ENCODE results near the gene TNS4.

TNS4 gene

DNA sequence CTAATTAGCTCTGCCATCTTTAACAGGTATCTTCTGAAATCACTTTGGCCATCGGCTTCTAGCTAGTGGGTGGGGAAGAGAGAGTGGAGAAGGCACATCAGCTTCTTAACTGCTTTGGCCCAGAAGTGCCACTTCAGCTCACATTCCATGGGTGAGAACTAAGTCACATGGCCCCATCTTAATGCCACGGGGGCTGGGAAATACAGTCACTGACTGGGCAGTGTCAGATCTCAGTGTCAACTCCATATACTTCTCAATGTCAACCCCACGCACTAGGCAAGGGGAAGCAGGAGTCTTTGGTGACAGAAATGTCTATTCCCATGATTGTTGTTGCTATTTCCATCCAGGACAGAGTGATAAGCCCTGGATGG lies 34.5 kb upstream of the TNS4 start:
- DNase-seq = no peak

DNA sequence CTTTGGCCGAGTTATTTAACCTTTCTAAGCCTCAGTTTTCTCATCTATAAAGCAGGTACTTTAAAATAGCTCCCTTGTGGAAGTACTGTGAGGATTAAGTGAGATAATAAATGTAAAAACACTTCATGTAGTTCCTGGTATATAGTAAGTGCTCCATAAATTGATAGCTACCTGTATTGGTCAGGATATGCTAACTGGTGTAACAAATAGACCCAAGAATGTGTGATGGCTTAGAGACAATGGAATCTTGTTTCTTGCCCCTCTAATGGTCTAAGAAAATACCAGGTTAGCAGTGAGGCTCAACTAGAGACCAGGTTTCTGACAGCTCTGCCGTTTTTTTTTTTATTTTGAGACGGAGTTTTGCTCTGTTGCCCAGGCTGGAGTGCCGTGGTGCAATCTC lies 34.0 kb upstream of the TNS4 start:
- no peak for DNase-seq

DNA sequence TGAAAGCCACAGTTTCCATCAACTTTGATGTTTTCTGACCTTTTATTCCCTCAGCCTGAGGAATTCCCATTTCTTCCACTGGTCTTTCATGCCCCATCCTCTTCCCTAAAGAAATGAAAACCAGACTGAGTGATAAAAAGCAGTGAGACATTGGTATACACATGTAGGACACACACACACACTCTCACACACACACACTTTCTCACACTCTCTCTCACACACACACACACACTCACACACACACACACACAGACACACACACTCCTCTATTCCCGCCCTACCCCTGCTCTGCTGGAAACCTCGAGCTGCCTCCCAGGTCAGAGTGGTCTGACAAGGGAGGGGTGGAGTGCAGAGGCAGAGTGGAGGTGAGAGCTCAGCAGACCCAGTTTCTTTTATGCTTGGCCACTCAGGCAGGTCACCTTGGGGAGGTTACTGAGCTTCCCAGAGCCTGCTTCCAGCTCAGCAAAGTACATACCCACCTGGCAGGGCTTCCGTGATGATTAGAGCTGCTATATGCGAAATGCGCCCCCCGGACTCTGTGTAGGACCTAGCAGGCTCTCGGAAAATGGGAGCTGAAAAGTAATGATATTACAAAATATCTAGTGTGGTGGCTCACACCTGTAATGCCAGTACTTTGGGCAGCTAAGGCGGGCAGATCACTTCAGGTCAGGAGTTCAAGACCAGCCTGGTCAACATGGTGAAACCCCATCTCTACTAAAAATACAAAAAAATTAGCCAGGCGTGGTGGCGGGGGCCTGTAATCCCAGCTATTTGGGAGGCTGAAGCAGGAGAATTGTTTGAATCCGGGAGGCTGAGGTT lies 33.2 kb upstream of the TNS4 start:
- DNase-seq = no peak

DNA sequence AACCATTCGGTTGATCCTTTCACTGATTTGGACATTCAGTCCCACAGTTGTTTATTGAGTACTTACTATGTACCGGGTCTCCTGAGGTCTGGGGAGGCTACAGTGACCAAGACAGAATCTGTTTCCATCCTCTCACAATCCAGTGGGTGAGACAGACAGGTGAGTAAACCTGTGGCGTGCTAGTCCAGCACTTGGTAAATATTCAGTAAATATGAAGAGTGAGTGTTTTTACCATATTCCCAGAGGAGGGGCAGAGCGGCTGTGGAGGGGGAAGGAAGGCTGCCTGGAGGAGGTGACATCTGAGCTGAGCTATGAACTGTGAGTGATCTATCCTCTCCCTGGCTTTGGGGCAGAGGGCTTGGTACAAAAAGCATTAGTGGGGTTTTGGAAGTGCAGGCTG lies 32.5 kb upstream of the TNS4 start:
- DNase-seq = no peak

DNA sequence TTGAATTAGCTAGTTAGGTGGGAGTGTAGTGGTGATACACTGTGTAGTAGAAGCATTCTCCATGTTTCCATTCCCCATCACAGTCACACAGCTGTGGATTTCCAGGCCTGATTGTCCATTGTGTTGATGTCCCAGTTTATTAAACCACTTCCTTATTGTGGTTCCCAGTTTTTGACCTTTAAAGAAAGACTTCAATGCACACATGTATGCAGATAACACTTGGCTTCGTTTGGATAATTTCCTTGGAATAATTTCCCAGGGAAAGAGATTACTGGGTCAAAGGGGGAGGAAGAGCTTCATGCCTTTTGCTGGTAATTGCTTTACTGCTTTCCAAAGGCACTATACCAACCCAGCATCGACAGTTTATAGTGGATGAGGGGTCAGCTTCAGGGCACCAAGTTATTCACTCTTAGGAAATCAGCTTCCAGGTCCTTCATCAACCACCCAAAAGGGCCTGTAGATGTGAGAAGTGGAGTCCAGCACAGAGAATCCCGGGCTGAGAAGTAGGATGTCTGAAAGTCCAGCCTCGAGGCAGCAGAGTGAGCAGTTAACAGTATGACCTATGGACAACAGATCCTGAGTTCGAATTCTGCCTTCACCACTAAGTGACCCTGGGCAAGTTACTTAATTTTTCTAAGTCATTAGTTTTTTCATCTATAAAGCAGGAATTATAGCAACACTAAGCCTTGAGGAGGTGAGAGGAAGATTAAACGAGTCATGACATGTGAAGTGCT lies 31.3 kb upstream of the TNS4 start:
- no peak for DNase-seq

DNA sequence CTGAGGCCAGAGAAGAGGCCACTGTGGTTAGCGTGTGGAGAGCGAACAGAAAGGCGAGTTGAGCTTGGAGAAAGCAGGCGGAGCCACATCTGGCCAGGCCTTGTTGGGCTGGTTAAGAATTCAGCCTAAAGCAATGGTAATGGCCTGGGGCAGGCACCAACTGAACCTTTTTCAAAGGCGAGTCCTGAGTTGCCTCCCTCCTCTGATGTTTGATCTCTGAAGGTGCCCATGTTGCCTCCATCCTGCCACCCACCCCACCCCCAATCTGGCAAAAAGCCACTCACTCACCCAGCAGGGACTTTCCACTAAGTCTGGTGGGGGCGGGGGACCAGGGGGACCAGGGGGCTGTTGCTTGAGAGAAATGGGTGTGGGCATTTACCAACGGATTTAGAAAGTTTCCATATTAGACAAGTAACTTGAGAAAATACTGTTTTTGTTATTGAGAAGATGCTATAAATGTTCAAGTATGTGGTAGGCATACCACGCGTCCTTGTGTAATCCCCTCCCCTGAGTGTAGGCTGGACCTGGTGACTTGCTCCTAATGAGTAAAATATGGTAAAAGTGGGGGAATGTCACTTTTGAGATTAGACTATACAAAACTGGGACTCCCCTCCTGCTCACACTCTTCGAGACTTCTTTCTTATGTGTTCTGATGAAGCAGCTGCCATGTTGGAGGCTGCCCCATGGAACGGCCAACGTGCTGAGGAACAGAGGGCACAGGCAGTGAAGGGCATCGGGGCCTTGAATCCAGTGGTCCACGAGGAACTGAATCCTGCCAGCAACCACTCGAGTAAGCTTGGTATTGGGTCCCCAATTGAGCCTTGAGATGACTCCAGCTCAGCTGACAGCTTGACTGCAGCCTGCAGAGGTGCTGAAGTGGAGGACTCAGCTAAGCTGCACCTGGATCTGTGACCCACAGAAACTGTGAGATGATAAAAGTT lies 29.9 kb upstream of the TNS4 start:
- no peak for DNase-seq

DNA sequence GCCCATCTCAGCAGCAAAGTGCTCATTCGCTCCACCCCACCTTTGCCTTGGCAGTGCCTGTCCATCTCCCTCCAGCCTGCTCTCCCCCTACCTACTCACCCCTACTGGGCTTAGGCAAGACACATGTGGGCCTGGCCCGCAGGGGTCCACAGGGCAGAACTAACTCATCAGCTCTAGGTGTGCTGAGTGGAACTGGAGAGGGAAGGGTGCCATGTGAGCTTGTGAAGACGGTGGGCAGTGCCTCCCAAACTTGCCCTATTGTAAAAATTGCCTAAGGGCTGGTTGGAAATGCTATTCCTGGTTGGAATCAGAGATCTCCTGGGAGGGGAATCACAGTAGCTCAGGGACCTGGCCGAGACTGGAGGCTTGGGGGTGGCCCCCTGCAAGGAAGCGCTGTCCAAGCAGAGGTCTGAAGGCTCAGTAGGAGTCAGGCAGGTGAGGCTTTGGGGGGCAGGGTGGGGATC lies 29.1 kb upstream of the TNS4 start:
- DNase-seq = no peak

DNA sequence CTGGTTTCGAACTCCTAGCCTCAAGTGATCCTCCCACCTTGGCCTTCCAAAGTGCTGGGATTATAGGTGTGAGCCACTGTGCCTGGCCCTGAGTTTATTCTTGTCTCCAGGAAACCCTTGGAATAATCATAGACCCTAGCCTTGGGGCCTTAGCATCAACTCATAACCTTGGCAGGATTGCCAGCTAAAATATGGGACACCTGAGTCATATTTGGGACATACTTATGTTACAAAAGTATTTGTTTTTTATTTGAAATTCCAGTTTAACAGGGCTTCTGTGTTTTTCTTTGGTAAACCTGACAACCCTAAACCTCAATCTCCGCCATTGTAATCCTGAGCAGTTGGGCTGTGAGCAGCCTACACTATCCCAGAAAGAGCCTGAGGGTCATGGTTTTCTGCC lies 28.6 kb upstream of the TNS4 start:
- no peak for DNase-seq

DNA sequence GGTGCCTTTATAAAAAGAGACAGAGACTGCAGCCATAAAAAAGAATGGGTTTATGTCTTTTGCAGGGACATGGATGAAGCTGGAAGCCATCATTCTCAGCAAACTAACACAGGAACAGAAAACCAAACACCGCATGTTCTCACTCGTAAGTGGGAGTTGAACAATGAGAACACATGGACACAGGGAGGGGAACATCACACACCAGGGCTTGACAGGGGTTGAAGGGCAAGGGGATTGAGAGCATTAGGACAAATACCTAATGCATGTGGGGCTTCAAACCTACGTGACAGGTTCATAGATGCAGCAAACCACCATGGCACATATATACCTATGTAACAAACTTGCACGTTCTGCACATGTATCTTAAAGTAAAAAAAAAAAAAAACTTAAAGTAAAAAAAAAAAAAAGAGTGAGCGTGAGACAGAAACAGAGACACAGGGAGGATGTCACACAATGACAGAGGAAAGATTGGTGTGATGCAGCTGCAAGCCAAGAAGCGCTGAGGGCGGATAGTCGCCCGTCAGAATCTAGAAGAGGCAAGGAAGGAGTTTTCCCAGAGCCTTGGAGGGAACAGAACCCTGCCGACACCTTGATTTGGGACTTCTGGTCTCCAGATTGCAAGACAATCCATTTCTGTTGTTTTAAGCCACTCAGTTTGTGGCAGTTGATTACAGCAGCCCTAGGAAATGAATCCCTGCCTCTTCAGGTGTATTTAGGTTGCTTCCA lies 27.4 kb upstream of the TNS4 start:
- no peak for DNase-seq

DNA sequence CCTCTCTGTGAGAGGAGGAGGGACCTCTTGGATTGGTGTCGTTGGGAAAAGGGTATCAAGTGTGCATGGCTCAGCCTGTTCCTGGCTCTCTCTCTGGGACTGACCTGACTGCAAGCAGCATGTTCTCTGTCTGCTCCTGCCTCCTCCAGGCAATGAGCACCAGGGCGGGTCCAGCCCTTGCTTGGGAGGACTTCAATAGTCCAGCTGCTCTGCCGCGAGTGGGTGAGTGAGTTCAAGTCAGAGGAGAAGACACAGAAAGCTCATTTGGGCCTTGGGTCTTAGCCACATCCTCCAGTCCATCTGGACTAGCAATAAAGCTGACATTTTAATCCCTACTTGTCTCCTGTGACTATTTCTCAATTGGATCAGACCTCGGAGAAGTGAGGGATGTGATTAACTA lies 25.2 kb upstream of the TNS4 start:
- no peak for DNase-seq

DNA sequence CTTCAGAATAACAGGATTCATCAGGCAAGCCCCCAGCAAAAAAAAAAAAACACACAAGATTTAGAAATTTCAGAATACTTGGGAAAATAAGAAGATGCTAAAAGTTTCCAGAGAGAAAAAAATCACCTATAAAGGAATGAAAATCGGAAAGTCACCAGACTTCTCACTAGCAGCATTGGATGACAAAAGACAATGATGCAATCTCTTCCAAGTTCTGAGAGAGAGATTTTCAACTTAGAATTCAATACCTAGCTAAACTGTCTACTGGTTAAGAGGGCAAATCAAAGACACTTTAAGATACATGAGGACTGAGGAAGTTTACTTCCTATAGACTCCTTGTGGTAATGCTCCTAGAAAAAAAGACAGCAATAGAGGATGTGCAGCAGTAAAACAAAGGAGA lies 23.9 kb upstream of the TNS4 start:
- no peak for DNase-seq

DNA sequence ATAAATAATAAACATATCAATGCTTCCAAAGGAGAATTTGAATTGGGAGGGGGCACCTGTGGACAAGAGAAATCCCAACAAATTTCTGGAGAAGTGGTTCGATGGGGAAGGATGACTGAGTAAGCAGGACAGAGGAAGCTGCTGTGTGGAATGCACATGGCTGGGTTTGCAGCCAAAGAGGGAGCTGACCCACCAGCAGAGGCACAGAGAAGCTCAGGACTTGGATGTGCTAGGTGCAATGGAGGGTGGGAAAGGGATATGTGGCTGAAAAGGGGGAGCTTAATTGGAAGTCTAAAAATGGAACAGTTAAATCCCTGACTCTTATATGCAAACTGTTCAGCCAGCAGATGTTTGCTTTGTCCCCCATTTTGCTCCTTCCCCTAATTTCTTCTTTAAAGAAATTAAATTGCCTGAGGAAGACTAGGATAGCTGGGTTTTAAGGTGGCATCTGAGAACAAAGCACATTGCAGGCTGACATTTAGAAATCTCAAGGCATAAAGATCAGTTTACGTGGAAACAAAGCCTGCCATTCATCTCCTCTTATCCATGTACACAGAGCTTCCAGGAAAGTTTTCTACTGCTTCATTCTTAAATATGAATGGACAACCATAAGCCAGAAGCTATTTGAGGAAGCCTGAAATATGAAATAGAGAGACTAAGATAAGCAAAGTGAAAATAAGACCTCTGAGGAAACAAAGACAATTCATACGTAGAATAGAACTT lies 23.0 kb upstream of the TNS4 start:
- no peak for DNase-seq

DNA sequence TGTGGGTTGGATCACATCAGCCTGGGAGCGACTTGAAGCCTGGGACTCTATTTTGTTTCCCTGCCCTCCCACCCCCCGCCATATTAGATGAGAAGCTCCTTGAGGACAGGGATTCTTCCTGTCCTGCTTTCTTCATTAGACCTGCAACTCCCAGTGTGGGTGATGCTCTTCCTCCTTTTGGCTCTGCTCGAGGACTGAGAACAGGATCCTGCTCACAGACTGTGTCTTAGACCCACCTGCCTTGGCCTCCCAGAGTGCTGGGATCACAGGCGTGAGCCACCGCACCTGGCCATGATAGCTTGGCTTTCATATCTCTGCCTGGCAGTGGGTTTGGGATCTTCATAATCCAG lies 21.5 kb upstream of the TNS4 start:
- DNase-seq = no peak

DNA sequence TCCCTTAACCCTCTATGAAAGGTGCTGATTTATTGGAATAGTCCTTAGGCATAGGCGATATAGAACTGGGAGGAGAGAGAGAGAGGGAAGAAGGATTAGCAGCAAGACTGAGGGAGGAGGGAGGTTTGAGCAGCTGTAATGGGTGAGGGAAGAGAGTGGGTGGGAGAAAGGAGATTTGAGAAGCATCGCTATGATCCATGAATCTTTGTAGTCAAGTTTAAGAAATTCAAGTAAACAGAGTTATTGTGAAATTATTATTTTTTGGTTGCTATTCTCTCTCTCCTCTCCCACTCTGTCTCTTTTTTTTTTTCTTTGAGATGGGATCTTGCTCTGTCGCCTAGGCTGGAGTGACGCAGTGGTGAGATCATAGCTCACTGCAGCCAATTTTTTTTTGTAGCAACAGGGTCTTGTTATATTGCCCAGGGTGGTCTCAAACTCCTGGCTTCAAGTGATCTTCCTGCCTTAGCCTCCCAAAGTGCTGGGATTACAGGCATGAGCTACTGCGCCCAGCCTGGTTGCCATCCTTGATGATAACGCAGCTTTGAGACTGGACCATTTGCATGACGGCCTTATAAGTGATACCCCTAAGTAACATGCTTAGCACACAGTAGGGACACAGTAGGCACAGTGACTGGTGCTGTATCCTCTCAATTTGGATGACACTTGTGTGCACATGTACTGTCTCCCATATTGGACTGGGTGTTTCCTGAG lies 21.0 kb upstream of the TNS4 start:
- no peak for DNase-seq

DNA sequence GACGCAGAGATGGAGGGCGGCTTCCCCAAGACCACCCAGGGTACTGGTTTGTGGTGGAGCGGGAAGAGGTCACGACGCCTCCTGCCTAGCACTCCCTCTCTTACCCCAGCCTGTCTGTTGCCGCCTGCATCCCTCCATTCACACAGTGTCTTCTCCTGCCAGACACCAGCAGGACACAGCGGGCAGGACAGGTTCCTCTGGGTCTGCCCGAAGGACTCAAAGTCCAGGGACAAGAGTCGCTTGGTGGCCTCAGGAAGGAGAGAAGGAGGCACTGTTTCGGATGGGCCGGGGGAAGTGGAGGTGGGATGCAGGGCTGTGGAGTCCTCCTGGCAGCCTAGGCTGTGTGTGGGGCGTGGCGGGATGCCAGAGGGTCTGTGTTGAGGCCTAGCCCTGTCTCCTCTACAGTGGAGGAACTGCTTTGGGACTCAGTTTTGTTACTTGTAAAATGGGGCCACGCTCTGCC lies 19.6 kb upstream of the TNS4 start:
- no peak for DNase-seq

DNA sequence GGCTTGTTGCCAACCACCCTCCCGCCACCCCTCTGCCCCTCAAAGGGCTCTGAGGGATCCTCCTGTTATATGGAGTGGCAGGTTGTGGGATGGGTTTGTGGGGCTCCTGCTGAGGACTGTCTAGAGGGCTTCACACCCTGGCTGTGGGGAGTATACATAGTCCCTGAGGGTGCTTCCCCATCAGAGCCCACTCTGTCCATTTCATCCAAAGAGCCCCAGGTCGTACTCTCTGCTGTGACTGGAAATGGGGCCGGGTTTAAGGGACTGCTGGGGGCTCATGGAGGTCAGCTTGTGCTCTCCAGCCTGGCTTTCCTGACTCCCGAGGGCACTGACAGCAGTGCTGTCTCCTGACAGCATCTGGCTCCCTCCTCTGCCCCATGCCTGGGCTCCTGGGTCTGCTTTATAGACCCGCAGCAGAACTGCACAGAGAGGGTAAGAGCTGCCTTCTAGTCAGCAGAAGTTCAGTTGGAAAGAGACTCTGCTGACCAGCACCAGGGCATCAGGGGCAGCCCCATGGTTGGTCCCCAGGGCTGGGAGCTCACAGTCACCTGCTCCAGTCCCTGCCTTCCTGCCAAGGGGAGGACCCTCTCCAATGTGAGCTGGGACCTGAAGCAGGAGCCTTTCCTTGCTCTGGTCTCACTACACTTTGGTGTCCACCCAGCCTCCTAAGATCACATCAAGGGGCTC lies 17.8 kb upstream of the TNS4 start:
- no peak for DNase-seq

DNA sequence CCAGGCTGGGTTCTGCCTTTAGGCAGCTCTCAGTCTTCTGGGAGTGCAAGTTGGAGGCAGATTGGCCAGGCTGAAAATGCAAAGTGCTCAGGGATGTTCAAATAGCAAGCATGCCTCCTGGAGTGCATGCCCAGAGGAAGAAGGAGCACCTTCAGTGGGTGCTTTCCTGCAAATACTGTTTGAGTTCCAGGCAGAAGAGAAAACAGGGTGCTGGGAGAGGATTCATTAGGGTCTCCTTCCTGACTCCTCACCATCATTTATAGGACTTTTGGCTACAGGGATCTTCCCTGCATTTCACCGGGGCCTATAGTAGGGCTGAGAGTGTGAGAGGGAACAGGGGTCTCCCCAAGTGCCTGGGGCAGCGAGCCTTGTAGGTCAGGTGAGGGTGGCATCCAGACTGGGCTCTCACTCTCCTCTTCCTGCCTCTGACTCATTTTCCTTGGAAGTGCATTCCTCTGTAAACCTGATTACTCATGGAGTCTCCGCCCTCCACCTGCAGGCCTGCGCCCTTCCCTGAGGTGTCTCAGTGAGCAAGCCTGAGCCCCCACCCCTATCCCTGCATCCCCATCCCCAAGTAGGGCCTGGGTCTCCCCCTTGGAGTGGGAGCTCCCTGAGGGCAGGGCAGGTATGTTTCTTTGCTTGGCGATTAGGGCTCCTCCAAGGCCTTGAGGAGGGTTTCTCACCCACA lies 17.1 kb upstream of the TNS4 start:
- DNase-seq = no peak

DNA sequence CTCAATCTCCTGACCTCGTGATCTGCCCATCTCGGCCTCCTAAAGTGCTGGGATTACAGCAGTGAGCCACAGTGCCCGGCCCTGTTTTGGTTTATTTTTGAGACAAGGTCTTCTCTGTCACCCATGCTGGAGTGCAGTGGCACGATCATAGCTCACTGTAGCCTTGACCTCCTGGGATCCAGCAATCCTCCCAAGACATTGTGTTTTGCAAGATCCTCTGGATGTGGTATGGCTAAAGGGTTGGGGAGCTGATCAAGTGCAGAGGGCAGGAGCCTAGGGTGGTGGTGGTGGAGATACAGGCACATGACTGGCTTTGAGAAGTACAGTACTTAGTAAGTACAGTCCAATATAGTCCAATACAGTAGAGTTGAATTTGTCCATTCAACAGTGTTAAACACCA lies 16.6 kb upstream of the TNS4 start:
- DNase-seq = no peak

DNA sequence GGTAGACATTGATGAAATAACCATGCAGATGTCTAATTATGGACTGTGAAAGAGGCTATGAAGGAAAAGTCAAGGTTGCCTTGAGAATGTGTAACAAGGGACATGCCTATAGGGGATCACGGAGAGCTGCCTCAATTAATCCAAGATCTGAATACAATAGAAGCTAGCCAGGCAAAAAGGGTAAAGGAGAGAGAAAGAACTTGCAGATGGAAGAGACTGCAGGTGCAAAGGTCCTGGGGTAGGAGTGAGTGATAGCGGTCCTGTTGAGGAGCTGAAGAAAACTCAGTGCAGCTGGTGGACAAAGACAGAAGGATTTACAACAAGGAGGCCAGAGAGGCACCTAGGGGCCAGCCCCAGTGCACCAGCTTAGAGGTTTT lies 15.9 kb upstream of the TNS4 start:
- DNase-seq = no peak

All from COR-L47 (cell line).